Large intestine (tissue), 3 donors: ENCODE results near the gene HMOX1. TPM values are rescaled to one million over a fixed set of nuclear protein-coding genes. Genes with fewer than 3 reads are reported as not detected.

Experiments
- DNase-seq, 2 donors: peaks; one replicate each; pipeline versions ENCODE4 v3.0.0 to v3.0.0-alpha.2; 2013
- H3K27ac ChIP-seq: one replicate; pipeline ENCODE4 v1.5.1; 2013; ENCODE audit warnings: low read length
- H3K27me3 ChIP-seq: 2 replicates; pipeline ENCODE4 v1.6.1; 2013; ENCODE audit warnings: low read length; ENCODE audit not compliant: control insufficient read depth, insufficient read depth
- H3K36me3 ChIP-seq: 2 replicates; pipeline ENCODE4 v1.6.1; 2013; ENCODE audit warnings: low read length; ENCODE audit not compliant: control insufficient read depth, insufficient read depth
- H3K4me1 ChIP-seq: one replicate; pipeline ENCODE4 v1.6.1; 2013; ENCODE audit warnings: low read length; ENCODE audit not compliant: control insufficient read depth, insufficient read depth
- H3K4me3 ChIP-seq: one replicate; pipeline ENCODE4 v1.5.1; 2013; ENCODE audit warnings: low read length
- H3K9me3 ChIP-seq: one replicate; pipeline ENCODE4 v1.6.1; 2013; ENCODE audit warnings: mild to moderate bottlenecking, low read depth, low read length, moderate library complexity; ENCODE audit not compliant: control insufficient read depth
- WGBS: methylation state at CpG from one replicate; pipeline ENCODE4 v1.1.5; 2013; ENCODE audit warnings: low lambda C conversion rate; ENCODE audit not compliant: insufficient coverage; 5-methylcytosine and 5-hydroxymethylcytosine counted together
- polyA plus RNA-seq: library from polyadenylated mRNA; unstranded; fragments of 120-200 nt; gene quantifications from one replicate; pipeline ENCODE4 v1.2.1, GENCODE V29; 2013

Gene HMOX1
- polyA plus RNA-seq, 1 donor, result 81.5 TPM

DNA sequence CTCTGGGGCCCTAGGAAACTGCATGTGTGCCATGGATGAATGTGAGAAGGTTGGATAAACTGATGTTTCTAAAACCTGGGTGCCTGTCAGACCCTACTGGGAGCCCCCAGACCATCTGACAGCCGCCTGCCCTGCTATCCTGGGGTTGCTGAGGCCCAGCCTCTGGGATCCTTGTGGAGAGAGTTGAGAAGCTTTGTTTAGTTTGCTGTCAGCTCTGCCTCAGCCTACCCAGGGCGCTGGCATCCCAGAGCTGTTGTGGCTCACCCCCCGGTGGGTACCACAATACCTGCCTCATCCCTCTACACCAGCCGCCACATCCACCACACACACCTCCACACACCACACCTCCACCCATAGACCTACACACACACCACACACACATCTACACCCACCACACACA, 38.5 kb upstream of the HMOX1 start:
- Histone ChIP-seq H3K9me3 (peaks cover 10% of the 10 kb centered on the region), H3K4me3 (no peak overlapping the region), H3K36me3 (peaks cover 93% of the 10 kb centered on the region), H3K27ac (no peak overlapping the region), H3K4me1 (no peaks in the 10 kb centered on the region), H3K27me3 (no peaks in the 10 kb centered on the region)
- DNase-seq, result no peak
- no CpG with 5 or more reads among the region's 4 CpGs for WGBS

DNA sequence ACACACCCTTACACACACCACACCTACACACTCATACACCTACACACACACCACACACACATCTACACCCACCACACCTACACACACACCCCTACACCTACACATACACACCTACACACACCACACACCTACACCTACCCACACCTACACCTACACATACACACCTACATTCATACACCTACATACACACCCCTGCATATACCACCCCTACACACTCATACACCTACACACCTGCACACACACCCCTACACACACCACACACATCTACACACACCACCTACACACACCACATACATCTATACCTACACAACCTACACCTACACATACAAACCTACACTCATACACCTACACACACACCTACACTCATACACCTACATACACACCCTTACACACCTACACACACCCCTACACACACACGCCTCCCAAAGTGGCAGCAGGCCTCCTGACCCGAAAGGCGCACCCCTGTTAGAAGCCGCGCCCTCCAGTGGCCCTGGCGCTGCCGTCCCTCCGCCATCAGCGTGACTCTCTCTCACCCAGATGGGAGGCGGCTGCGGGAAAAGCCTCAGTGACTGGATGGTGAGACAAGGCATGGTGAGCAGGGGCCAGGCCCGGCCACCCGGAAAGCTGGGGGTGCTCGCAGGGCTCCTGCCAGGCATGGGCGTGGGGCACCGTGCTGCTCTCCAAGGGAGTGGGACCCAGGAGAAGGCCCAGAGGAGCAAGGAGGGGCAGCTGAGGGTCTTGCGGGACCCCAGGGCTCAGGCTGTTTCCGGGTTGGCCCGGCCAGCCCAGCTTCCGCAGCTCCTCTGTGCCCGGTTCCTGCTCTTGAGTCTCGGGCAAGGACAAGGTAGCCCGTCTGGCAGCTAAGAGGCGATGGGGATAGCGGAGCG, 37.0 kb upstream of the HMOX1 start:
- Histone ChIP-seq H3K27ac (no peak overlapping the region), H3K36me3 (peaks cover 86% of the 10 kb centered on the region), H3K4me3 (no peak overlapping the region), H3K4me1 (no peaks in the 10 kb centered on the region), H3K9me3 (peaks cover 10% of the 10 kb centered on the region), H3K27me3 (no peaks in the 10 kb centered on the region)
- WGBS, result no CpG with 5 or more reads among the region's 26 CpGs
- DNase-seq, result no peak

GRCh38 chr22:35344956-35345690, 35.8 kb upstream of the HMOX1 start:
- no peaks in the 10 kb centered on the region for H3K27me3 ChIP-seq
- H3K4me1 ChIP-seq, result no peaks in the 10 kb centered on the region
- H3K36me3 ChIP-seq, result peaks cover 81% of the 10 kb centered on the region
- DNase-seq, result no peak
- no peak overlapping the region for H3K4me3 ChIP-seq
- no CpG with 5 or more reads among the region's 14 CpGs for WGBS
- peaks cover 10% of the 10 kb centered on the region for H3K9me3 ChIP-seq
- H3K27ac ChIP-seq, result no peak overlapping the region

GRCh38 chr22:35345808-35346505, 34.9 kb upstream of the HMOX1 start:
- Histone ChIP-seq H3K4me1 (no peaks in the 10 kb centered on the region), H3K36me3 (peaks cover 74% of the 10 kb centered on the region), H3K9me3 (peaks cover 12% of the 10 kb centered on the region), H3K27me3 (no peaks in the 10 kb centered on the region), H3K27ac (no peak overlapping the region), H3K4me3 (no peak overlapping the region)
- no peak for DNase-seq
- WGBS, result no CpG with 5 or more reads among the region's 11 CpGs

DNA sequence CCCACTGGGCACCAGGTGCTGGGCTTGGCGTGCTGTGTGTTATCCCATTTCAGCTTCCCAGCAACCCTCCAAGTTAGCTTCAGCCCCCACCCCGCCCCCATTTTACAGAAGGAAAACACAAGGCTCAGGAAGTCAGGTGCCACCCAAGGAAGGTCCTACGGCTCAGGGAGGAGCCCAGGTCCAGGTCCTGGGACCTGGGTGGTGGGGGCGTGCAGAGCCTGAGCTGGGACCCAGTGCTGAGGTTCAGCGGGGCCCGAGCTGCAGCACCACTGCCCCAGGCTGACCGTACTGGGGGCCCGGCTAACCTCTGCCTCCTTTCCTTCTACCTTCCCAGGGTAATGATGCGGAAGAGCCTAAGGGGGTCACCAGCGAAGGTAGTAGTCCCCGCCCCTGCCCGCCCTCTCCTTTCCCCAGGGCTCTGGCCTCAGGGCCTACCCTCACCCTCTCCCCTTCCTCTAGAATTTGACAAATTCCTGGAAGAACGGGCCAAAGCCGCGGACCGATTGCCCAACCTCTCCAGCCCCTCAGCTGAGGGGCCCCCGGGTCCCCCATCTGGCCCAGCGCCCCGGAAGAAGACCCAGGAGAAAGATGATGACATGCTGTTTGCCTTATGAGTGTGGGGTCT, 34.2 kb upstream of the HMOX1 start:
- WGBS, result no CpG with 5 or more reads among the region's 19 CpGs

GRCh38 chr22:35347462-35347861, 33.4 kb upstream of the HMOX1 start:
- peaks cover 12% of the 10 kb centered on the region for H3K9me3 ChIP-seq
- no CpG with 5 or more reads among the region's 10 CpGs for WGBS
- H3K36me3 ChIP-seq, result peaks cover 59% of the 10 kb centered on the region

More for the DNA sequence above, 34.2 kb upstream of the HMOX1 start:
- no peak for DNase-seq
- Histone ChIP-seq H3K4me3 (no peak overlapping the region), H3K9me3 (peaks cover 12% of the 10 kb centered on the region), H3K27ac (no peak overlapping the region), H3K4me1 (peaks cover 4% of the 10 kb centered on the region), H3K36me3 (peaks cover 67% of the 10 kb centered on the region), H3K27me3 (no peaks in the 10 kb centered on the region)

DNA sequence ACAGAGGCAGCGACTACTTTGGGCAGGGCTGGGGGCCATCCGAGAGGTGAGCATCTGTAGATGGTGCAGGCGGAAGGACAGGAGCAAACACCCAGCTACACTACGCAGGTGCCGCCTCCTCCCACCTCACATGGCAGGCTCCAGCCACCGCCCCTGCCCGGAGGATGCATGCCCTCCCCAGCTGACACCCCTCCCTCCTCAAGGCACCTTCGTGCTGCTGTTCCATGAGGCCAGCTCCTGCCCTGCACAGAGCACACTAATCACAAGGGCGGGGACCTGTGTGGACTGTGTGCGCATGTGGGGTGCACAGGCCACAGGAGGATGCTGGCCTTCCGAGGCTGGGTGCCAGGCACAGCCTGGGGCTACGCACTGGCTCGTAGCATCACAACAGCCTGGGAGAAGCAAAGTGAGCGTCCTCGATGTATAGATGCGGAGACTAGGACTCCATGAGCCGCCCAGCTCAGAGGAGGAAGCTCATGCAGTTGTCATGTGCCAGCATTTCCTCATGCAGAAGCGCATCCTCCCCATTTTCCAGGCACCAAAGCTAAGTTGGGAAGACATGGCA, 32.8 kb upstream of the HMOX1 start:
- no peak overlapping the region for H3K4me3 ChIP-seq
- WGBS, result no CpG with 5 or more reads among the region's 18 CpGs
- peaks cover 8% of the 10 kb centered on the region for H3K9me3 ChIP-seq
- H3K27me3 ChIP-seq, result no peaks in the 10 kb centered on the region
- peaks cover 7% of the 10 kb centered on the region for H3K4me1 ChIP-seq
- no peak for DNase-seq
- H3K27ac ChIP-seq, result no peak overlapping the region
- peaks cover 53% of the 10 kb centered on the region for H3K36me3 ChIP-seq

More at GRCh38 chr22:35347462-35347861, 33.4 kb upstream of the HMOX1 start:
- Histone ChIP-seq H3K4me3 (no peak overlapping the region), H3K27ac (no peak overlapping the region), H3K4me1 (peaks cover 4% of the 10 kb centered on the region), H3K27me3 (no peaks in the 10 kb centered on the region)
- DNase-seq, result no peak

- Histone ChIP-seq H3K27ac (no peak overlapping the region), H3K4me3 (no peak overlapping the region), H3K36me3 (peaks cover 47% of the 10 kb centered on the region), H3K27me3 (no peaks in the 10 kb centered on the region), H3K9me3 (peaks cover 2% of the 10 kb centered on the region), H3K4me1 (peaks cover 7% of the 10 kb centered on the region)
- no peak for DNase-seq
- WGBS, result no CpG with 5 or more reads among the region's 5 CpGs
Observed at GRCh38 chr22:35348703-35349102, 32.2 kb upstream of the HMOX1 start.

GRCh38 chr22:35349368-35349703, 31.6 kb upstream of the HMOX1 start:
- no peak for DNase-seq
- no CpG with 5 or more reads among the region's 9 CpGs for WGBS
- peaks cover 2% of the 10 kb centered on the region for H3K9me3 ChIP-seq
- H3K36me3 ChIP-seq, result peaks cover 40% of the 10 kb centered on the region
- H3K4me3 ChIP-seq, result no peak overlapping the region
- no peak overlapping the region for H3K27ac ChIP-seq
- H3K4me1 ChIP-seq, result peaks cover 7% of the 10 kb centered on the region
- H3K27me3 ChIP-seq, result no peaks in the 10 kb centered on the region
